Right lobe of liver (tissue), 6 donors: Measurements from ENCODE around the gene ZNF592. TPM values are rescaled to one million over a fixed set of nuclear protein-coding genes. Genes with fewer than 3 reads are reported as not detected.

Experiments
- ATAC-seq, 4 donors: fragments of 200-7000 bp; cut with Tn5 transposase; one replicate each; pipeline ENCODE4 v1.9.1; 2020; ENCODE audit warnings: mild to moderate bottlenecking in 4 of 4, moderate library complexity in 4 of 4
- DNase-seq, 3 donors: peaks; one replicate each; pipeline ENCODE4 v3.0.0-alpha.2; 2020
- H3K27ac ChIP-seq, 3 donors: fragments of 200-600 bp; one replicate each; pipeline ENCODE4 v1.8.0; 2022
- H3K27me3 ChIP-seq, 2 donors: fragments of 200-600 bp; one replicate each; pipeline ENCODE4 v1.8.0; 2022
- H3K36me3 ChIP-seq, 4 donors: fragments of 200-600 bp; sonication (generic) in 1 of 4; one replicate each; pipeline versions ENCODE4 v1.5.1 to v1.8.0; 2017 to 2022; ENCODE audit warnings: control low read depth in 1 of 4
- H3K4me1 ChIP-seq, 4 donors: fragments of 200-600 bp; sonication (generic) in 1 of 4; one replicate each; pipeline versions ENCODE4 v1.5.1 to v1.8.0; 2017 to 2022; ENCODE audit warnings: control low read depth in 1 of 4
- H3K4me3 ChIP-seq, 3 donors: fragments of 200-600 bp; one replicate each; pipeline ENCODE4 v1.8.0; 2022
- H3K9me3 ChIP-seq, 4 donors: fragments of 200-600 bp; sonication (generic) in 1 of 4; one replicate each; pipeline versions ENCODE4 v1.5.1 to v1.8.0; 2017 to 2022; ENCODE audit warnings: control low read depth in 1 of 4
- CTCF ChIP-seq, 4 donors: fragments of 200-600 bp in 3 of 4; fragments of 450-650 bp in 1 of 4; IDR thresholded peaks; one replicate each; pipeline versions ENCODE4 v1.5.1 to v1.8.0; 2016 to 2022; ENCODE audit warnings: antibody characterized with exemption in 4 of 4, mild to moderate bottlenecking in 2 of 4
- POLR2A ChIP-seq: fragments of 450-650 bp; IDR thresholded peaks from one replicate; pipeline ENCODE4 v1.6.1; 2017; ENCODE audit warnings: antibody characterized with exemption, mild to moderate bottlenecking
- WGBS: methylation state at CpG from one replicate; pipeline ENCODE4 v1.1.6; 2018; ENCODE audit warnings: low coverage, low lambda C conversion rate; ENCODE audit not compliant: insufficient coverage; ENCODE audit errors: missing lambda C conversion rate; 5-methylcytosine and 5-hydroxymethylcytosine counted together
- intact Hi-C, 2 donors: fragments of 100-400 bp; cut with DNase I; formaldehyde crosslinking; loops; one replicate each; pipeline versions ENCODE4 v1.11.2 to v1.14.1; 2022
- long read RNA-seq: library from polyadenylated mRNA; unstranded; transcript quantifications from one replicate; pipeline ENCODE4 v2.0.0, GENCODE V29; 2019
- total RNA-seq, 6 experiments: library from RNA; depleted of rRNA in 2 of 6; stranded (reverse); fragments of >200 nt in 2 of 6; fragmentation: NEBNext Ultra II Directional in 3 of 6; extraction: Animal tissue kit (Norgen Biotek cat#: 25700) in 3 of 6; gene quantifications; one replicate each; pipeline versions ENCODE4 v1.1.0 to v1.2.4, GENCODE V29; 2016 to 2023
- donor health status: DM: no; HTN: yes; CAD: no.
- donor health status: DM: no; HTN: no; CAD: no.
- donor health status: DM: no; HTN: no; CAD: no.
- donor health status: DM: no; HTN: yes; CAD: no.
- donor health status: DM: no; HTN: yes; CAD: no.

ZNF592 gene, protein sequence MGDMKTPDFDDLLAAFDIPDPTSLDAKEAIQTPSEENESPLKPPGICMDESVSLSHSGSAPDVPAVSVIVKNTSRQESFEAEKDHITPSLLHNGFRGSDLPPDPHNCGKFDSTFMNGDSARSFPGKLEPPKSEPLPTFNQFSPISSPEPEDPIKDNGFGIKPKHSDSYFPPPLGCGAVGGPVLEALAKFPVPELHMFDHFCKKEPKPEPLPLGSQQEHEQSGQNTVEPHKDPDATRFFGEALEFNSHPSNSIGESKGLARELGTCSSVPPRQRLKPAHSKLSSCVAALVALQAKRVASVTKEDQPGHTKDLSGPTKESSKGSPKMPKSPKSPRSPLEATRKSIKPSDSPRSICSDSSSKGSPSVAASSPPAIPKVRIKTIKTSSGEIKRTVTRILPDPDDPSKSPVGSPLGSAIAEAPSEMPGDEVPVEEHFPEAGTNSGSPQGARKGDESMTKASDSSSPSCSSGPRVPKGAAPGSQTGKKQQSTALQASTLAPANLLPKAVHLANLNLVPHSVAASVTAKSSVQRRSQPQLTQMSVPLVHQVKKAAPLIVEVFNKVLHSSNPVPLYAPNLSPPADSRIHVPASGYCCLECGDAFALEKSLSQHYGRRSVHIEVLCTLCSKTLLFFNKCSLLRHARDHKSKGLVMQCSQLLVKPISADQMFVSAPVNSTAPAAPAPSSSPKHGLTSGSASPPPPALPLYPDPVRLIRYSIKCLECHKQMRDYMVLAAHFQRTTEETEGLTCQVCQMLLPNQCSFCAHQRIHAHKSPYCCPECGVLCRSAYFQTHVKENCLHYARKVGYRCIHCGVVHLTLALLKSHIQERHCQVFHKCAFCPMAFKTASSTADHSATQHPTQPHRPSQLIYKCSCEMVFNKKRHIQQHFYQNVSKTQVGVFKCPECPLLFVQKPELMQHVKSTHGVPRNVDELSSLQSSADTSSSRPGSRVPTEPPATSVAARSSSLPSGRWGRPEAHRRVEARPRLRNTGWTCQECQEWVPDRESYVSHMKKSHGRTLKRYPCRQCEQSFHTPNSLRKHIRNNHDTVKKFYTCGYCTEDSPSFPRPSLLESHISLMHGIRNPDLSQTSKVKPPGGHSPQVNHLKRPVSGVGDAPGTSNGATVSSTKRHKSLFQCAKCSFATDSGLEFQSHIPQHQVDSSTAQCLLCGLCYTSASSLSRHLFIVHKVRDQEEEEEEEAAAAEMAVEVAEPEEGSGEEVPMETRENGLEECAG (N-terminal part only)
- total RNA-seq, result 10 to 100 TPM; 10.8 to 13.2 (median 12.1) TPM
- long read RNA-seq, result 0 reads

GRCh38 chr15:84748274-84749110 is at the start of gene ZNF592:
ZNF592 (plus strand) TSS chr15:84748592; CDS start chr15:84782676, 34,084 bp downstream.
- H3K27me3 ChIP-seq, result no peaks in the 10 kb centered on the region
- H3K9me3 ChIP-seq, result no peaks in the 10 kb centered on the region
- H3K36me3 ChIP-seq, result no peaks in the 10 kb centered on the region
- WGBS, result no CpG with 5 or more reads among the region's 127 CpGs
- peak within 1 kb of the TSS; percentile 77 to 93 (median 82) for H3K4me3 ChIP-seq
- DNase-seq (peak; percentile 91 to 92 (median 92)), ATAC-seq (peak; percentile 56 to 79 (median 70))
- intact Hi-C loops, result no loop called here
- TF ChIP-seq CTCF (IDR thresholded peaks at IDR 0.05) (peak in 2 of 4 donors; percentile 50 to 73), POLR2A (peak; percentile 74)
- H3K27ac ChIP-seq, result peak within 1 kb of the TSS; percentile 96 to 99 (median 99)
- peaks cover 0 to 51% (median 17%) of the 10 kb centered on the region in 4 donors for H3K4me1 ChIP-seq

GRCh38 chr15:84699538-84700191 is 48.7 kb upstream of the ZNF592 start:
- DNase-seq, result no peak
- Histone ChIP-seq H3K4me3 (no peak overlapping the region), H3K36me3 (no peaks in the 10 kb centered on the region), H3K27me3 (no peaks in the 10 kb centered on the region), H3K27ac (no peak overlapping the region), H3K9me3 (no peaks in the 10 kb centered on the region), H3K4me1 (peaks cover 0 to 36% (median 19%) of the 10 kb centered on the region in 4 donors)
- no peak for ATAC-seq
- TF ChIP-seq CTCF (IDR thresholded peaks at IDR 0.05), result no peak
- no peak for TF ChIP-seq POLR2A
- intact Hi-C loops, result no loop called here
- WGBS, result 87% methylated on average over 7 of the region's 8 CpGs

- 23% methylated on average over 2 of the region's 4 CpGs for WGBS
- TF ChIP-seq POLR2A, result no peak
- no peak for TF ChIP-seq CTCF (IDR thresholded peaks at IDR 0.05)
- intact Hi-C loops, result no loop called here
- no peaks in the 10 kb centered on the region for H3K9me3 ChIP-seq
- H3K4me3 ChIP-seq, result no peak overlapping the region
- H3K27me3 ChIP-seq, result no peaks in the 10 kb centered on the region
- H3K27ac ChIP-seq, result peak overlapping the region in 2 of 3 donors; percentile 33 to 38
- peaks cover 0 to 28% (median 12%) of the 10 kb centered on the region in 4 donors for H3K4me1 ChIP-seq
- H3K36me3 ChIP-seq, result no peaks in the 10 kb centered on the region
- ATAC-seq, result peak; percentile 88 to 93 (median 90)
- DNase-seq, result peak in 1 of 3 donors; percentile 80
Measured at GRCh38 chr15:84702961-84703482, 45.4 kb upstream of the ZNF592 start.
